Measurements from ENCODE around the gene MRM3.

The MRM3 gene

DNA sequence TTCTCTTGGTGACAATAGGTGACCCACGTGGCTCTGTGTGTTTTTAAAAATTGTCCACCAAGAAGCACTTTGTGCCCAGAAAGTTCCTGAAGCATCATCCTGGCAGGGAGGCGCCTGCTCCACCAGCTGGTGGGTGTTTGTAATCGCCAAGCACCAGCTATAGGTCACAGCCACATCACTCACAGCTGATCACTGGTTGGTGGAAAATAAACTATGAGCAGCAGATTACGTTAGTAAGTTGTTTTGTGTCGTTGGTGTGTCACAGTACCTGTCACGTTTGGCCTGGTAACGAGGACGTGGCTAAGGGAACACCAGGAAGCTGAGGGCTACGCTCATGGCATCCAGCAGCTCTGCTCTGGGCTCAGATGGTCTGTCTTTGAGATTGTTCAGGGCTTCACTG is 10.1 kb downstream of the MRM3 start:
- H3K4me3 ChIP-seq (replicated peaks in 1 of 2; ENCODE audit: low read depth in 2 of 2, low read length in 2 of 2): no peak overlapping the region
- TF ChIP-seq, protein P1, sequence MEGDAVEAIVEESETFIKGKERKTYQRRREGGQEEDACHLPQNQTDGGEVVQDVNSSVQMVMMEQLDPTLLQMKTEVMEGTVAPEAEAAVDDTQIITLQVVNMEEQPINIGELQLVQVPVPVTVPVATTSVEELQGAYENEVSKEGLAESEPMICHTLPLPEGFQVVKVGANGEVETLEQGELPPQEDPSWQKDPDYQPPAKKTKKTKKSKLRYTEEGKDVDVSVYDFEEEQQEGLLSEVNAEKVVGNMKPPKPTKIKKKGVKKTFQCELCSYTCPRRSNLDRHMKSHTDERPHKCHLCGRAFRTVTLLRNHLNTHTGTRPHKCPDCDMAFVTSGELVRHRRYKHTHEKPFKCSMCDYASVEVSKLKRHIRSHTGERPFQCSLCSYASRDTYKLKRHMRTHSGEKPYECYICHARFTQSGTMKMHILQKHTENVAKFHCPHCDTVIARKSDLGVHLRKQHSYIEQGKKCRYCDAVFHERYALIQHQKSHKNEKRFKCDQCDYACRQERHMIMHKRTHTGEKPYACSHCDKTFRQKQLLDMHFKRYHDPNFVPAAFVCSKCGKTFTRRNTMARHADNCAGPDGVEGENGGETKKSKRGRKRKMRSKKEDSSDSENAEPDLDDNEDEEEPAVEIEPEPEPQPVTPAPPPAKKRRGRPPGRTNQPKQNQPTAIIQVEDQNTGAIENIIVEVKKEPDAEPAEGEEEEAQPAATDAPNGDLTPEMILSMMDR (IDR thresholded peaks at IDR 0.05; ENCODE audit: low read depth, low read length): no peak
- DNase-seq (ENCODE audit: low read depth in 2 of 2): no peak

DNA sequence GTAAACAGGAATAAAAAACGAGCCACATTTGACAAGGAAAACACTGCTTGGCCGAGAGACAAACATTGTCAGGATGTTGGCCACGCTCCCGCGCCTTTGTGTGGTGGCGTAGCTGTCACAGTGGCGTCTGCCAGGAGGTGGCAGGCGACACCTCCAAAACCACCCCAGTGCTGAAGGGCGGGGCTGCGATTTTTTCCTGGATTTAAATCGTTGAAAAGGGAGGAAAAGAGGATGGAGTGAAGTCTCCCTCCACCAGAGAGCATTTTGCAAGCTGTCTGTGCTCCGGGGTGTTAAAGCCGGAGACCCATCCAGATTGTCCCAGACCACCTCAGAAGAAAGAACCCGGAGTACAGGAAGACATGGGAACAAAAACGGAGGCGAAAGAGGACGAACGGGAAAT is 12.7 kb downstream of the MRM3 start:
- peak overlapping the region in 1 of 2 donors; percentile 34 for H3K4me3 ChIP-seq (replicated peaks in 1 of 2; ENCODE audit: low read depth in 2 of 2, low read length in 2 of 2)
- peak; percentile 75 to 82 for DNase-seq (ENCODE audit: low read depth in 2 of 2)
- TF ChIP-seq, protein P1 (IDR thresholded peaks at IDR 0.05; ENCODE audit: low read depth, low read length): peak; percentile 75

DNA sequence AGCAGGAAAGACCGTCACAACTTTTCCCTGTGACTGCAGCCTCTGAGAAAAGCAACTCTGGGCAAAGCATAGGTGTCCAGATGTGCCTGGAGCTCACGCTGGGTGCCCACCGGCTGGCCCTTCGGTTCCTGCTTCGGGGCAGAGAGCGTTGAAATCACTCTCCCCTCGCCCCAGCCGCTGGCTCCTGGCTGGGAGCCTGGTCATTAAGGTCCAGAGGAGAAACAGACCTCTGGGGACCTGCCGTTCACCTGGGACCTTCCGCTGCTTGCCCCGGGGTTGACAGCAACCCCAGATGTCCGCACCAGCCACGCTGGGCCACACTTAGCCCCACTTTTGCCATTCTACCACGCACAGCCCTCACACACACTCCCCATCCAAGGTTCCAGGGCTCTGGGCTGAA is 13.1 kb downstream of the MRM3 start:
- no peak for DNase-seq (ENCODE audit: low read depth in 2 of 2)
- TF ChIP-seq, protein P1 (IDR thresholded peaks at IDR 0.05; ENCODE audit: low read depth, low read length): no peak
- H3K4me3 ChIP-seq (replicated peaks in 1 of 2; ENCODE audit: low read depth in 2 of 2, low read length in 2 of 2): peak overlapping the region in 1 of 2 donors; percentile 34

DNA sequence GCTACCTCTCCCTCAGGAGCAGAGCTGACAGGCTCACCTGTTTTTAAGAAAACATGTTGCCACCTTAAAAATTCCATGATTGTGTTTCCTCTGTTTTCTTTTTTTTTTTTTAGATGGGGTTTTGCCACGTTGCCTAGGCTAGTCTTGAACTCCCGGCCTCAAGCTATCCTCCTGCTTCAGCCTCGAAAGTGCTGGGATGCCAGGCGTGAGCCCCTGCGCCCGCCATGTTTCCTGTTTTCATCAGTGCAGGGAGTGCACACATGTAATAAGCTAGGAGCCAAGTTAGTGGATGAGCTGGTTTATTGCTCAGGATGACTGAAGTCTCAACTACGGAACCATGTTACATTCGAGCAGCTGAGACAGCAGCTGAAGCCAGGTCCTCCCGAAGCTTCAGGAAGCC is 13.6 kb downstream of the MRM3 start:
- DNase-seq (ENCODE audit: low read depth in 2 of 2): no peak
- H3K4me3 ChIP-seq (replicated peaks in 1 of 2; ENCODE audit: low read depth in 2 of 2, low read length in 2 of 2): no peak overlapping the region
- TF ChIP-seq, protein P1 (IDR thresholded peaks at IDR 0.05; ENCODE audit: low read depth, low read length): no peak

DNA sequence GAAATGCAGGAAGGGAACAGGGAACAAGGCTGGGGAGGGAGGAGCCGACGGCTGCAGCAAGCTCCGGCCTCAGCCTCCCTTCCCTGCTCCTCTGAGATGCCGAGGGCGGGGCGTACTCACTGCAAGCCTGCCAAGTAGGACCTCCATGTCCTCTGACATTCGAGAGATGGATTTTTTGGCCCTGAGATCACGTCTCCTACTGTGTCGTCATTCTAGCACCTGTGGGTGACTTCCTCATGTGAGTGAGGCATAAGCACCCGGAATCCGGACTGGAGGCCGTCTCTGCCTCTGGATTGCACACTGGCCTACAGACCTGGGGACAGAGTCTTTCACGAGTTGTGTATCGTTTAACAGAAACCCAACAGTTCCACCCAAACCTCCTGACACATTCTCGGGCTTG is 14.5 kb downstream of the MRM3 start:
- no peak for DNase-seq (ENCODE audit: low read depth in 2 of 2)
- no peak overlapping the region for H3K4me3 ChIP-seq (replicated peaks in 1 of 2; ENCODE audit: low read depth in 2 of 2, low read length in 2 of 2)
- TF ChIP-seq, protein P1 (IDR thresholded peaks at IDR 0.05; ENCODE audit: low read depth, low read length): no peak

DNA sequence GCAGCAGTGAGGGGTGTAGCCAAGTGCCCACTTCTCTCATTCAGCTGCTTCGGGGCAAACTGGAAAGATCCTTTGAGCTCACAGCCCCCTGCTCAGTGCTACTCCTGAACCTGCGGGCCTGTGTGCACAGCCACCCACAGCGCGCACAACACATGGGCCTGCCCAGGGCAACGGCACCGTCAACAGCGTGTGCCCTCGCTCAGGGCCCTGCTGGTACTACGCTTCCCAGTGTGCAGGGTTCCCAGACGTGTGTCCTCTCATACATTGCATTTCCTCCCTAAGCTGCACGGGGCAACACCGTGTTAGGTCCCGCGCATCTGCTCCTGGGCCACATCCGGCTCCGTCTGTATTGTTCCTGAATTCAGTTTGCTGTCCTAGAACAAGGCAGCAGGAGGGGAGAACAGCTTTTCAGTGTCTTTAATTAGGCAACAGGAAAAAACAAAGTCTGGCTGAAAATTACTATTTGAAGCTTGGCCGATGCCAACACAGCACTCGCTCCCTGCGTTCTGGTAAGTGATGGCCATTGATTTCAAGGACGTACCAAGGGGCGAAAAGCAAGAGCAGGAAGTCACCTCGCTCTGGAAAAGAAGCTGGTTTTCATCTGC is 15.2 kb downstream of the MRM3 start:
- DNase-seq (ENCODE audit: low read depth in 2 of 2): no peak

More for the DNA sequence above, 15.2 kb downstream of the MRM3 start:
- no peak overlapping the region for H3K4me3 ChIP-seq (replicated peaks in 1 of 2; ENCODE audit: low read depth in 2 of 2, low read length in 2 of 2)
- TF ChIP-seq, protein P1 (IDR thresholded peaks at IDR 0.05; ENCODE audit: low read depth, low read length): no peak
